ENCODE data around the gene MIER1.

DNA sequence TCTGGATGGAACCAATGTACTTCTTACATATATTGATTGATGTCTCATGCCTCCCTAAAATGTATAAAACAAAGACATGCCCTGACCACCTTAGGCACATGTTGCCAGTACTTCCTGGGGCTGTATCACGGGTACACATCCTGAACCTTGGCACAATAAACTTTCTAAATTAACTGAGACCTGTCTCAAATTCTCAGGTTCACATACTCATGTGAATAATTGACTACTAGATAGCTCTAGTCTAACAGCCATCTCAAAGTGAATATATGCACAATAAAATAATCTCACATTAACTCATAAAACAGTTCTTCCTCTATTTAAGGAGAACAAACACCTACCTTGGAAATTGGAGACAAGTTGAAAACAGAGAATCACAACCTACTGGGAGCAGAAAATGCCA is 5.7 kb upstream of the MIER1 start:
- TF ChIP-seq EZH2 (IDR thresholded peaks at IDR 0.05) (no peak), POLR2AphosphoS5 (IDR thresholded peaks at IDR 0.05; ENCODE audit: borderline replicate concordance, low read depth, low read length) (no peak)
